ENCODE results near the gene KDM3B. TPM values are rescaled to one million over a fixed set of nuclear protein-coding genes. Genes with fewer than 3 reads are reported as not detected.

Gene KDM3B
- total and polyA plus RNA-seq, 2 of the 8 experiments (the other 6 are each of a cell fraction or from before 2014, with no cell fraction given) = 27.1 to 78.1 TPM

GRCh38 chr5:138463419-138464007, 111.0 kb downstream of the KDM3B start (continued):
- no peak for TF ChIP-seq KDM1A (IDR thresholded peaks at IDR 0.05; ENCODE audit: borderline replicate concordance, low read length)
- no peak for TF ChIP-seq TCF12 (IDR thresholded peaks at IDR 0.05; ENCODE audit: low read depth, low read length)
- TF ChIP-seq, protein P1, sequence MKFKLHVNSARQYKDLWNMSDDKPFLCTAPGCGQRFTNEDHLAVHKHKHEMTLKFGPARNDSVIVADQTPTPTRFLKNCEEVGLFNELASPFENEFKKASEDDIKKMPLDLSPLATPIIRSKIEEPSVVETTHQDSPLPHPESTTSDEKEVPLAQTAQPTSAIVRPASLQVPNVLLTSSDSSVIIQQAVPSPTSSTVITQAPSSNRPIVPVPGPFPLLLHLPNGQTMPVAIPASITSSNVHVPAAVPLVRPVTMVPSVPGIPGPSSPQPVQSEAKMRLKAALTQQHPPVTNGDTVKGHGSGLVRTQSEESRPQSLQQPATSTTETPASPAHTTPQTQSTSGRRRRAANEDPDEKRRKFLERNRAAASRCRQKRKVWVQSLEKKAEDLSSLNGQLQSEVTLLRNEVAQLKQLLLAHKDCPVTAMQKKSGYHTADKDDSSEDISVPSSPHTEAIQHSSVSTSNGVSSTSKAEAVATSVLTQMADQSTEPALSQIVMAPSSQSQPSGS (IDR thresholded peaks at IDR 0.05; ENCODE audit: low read length) = 0 out of 2 replicates have a peak, but pooled peaks have one; percentile 5
- TF ChIP-seq CEBPB (IDR thresholded peaks at IDR 0.05; ENCODE audit: low read depth, low read length) = no peak
- TF ChIP-seq RAD21 (IDR thresholded peaks at IDR 0.05 in 1 of 2, conservative IDR thresholded peaks at IDR 0.05 in 1 of 2; ENCODE audit: low read depth in 2 of 2, low read length in 2 of 2) = peak; percentile 38 to 46; a peak in 2 of 4 replicates
- TF ChIP-seq ASH2L (IDR thresholded peaks at IDR 0.05; ENCODE audit: low read length) = peak; percentile 21
- TF ChIP-seq SP4 (IDR thresholded peaks at IDR 0.05; ENCODE audit: low read length) = no peak
- TF ChIP-seq CTCF (IDR thresholded peaks at IDR 0.05; ENCODE audit: control extremely low read depth in 1 of 3, insufficient read depth in 1 of 3, low read depth in 1 of 3, low read length in 3 of 3) = peak in 2 of 3 experiments; percentile 21 to 53; a peak in 3 of 4 replicates
- no peak for TF ChIP-seq TAF1 (IDR thresholded peaks at IDR 0.05; ENCODE audit: low read depth, low read length)
- TF ChIP-seq, protein P2, sequence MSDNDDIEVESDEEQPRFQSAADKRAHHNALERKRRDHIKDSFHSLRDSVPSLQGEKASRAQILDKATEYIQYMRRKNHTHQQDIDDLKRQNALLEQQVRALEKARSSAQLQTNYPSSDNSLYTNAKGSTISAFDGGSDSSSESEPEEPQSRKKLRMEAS (IDR thresholded peaks at IDR 0.05) = no peak

Measured in H1 (cell line).